Neural cell (in vitro differentiated cells): ENCODE measurements around the gene KCNK6. TPM values are rescaled to one million over a fixed set of nuclear protein-coding genes. Genes with fewer than 3 reads are reported as not detected.

Experiments
- H2AFZ ChIP-seq: fragments of 200-600, 300-800 bp; sonication (generic), shearing (Covaris generic); 2 replicates; pipeline ENCODE4 v1.6.0; 2014; ENCODE audit warnings: low read depth, mild to moderate bottlenecking, antibody characterized with exemption, low read length, moderate library complexity
- H3F3A ChIP-seq: fragments of 200-600 bp; shearing (Covaris generic); 2 replicates; pipeline ENCODE4 v1.6.1; 2016; ENCODE audit warnings: mild to moderate bottlenecking, moderate library complexity, mixed read lengths, antibody characterized with exemption, low read length; ENCODE audit not compliant: insufficient read depth, poor library complexity, severe bottlenecking
- H3K27ac ChIP-seq: fragments of 200-600, 300-800 bp; sonication (generic), shearing (Covaris generic); 2 replicates; pipeline ENCODE4 v1.5.1; 2014; ENCODE audit warnings: mild to moderate bottlenecking, low read length, moderate library complexity
- H3K27me3 ChIP-seq: fragments of 300-800, 200-600 bp; sonication (generic), shearing (Covaris generic); 2 replicates; pipeline ENCODE4 v1.6.0; 2014; ENCODE audit warnings: mild to moderate bottlenecking, low read depth, low read length, moderate library complexity; ENCODE audit not compliant: insufficient read depth
- H3K36me3 ChIP-seq: fragments of 300-800, 200-600 bp; sonication (generic), shearing (Covaris generic); 2 replicates; pipeline ENCODE4 v1.5.1; 2014; ENCODE audit warnings: mild to moderate bottlenecking, antibody characterized with exemption, low read length, moderate library complexity; ENCODE audit not compliant: insufficient read depth
- H3K4me2 ChIP-seq: fragments of 300-800, 200-600 bp; sonication (generic), shearing (Covaris generic); 2 replicates; pipeline ENCODE4 v1.6.0; 2014; ENCODE audit warnings: mild to moderate bottlenecking, low read length
- H3K4me3 ChIP-seq: fragments of 300-800, 200-600 bp; sonication (generic), shearing (Covaris generic); 2 replicates; pipeline ENCODE4 v1.5.1; 2014; ENCODE audit warnings: mild to moderate bottlenecking, low read length, moderate library complexity
- H3K79me2 ChIP-seq: fragments of 200-600 bp; shearing (Covaris generic); replicated peaks from 2 replicates; pipeline ENCODE4 v1.6.0; 2014; ENCODE audit warnings: mild to moderate bottlenecking, low read length, moderate library complexity; ENCODE audit not compliant: insufficient read depth
- H3K9ac ChIP-seq: fragments of 300-800, 200-600 bp; sonication (generic), shearing (Covaris generic); 2 replicates; pipeline ENCODE4 v1.6.1; 2016; ENCODE audit warnings: mild to moderate bottlenecking, low read length, mixed read lengths
- H3K9me2 ChIP-seq: fragments of 200-600 bp; shearing (Covaris generic); 2 replicates; pipeline ENCODE4 v1.6.1; 2016; ENCODE audit warnings: mild to moderate bottlenecking, low read length, mixed read lengths; ENCODE audit not compliant: insufficient read depth
- H3K9me3 ChIP-seq: fragments of 200-600, 300-800 bp; sonication (generic), shearing (Covaris generic); 2 replicates; pipeline ENCODE4 v1.6.1; 2016; ENCODE audit warnings: mild to moderate bottlenecking, mixed run types, low read length, moderate library complexity, mixed read lengths
- H4K20me1 ChIP-seq: fragments of 200-600 bp; shearing (Covaris generic); 2 replicates; pipeline ENCODE4 v1.6.1; 2016; ENCODE audit warnings: mild to moderate bottlenecking, mixed run types; ENCODE audit not compliant: insufficient read depth
- CTCF ChIP-seq: fragments of 450-650 bp; IDR thresholded peaks from 2 replicates; pipeline ENCODE4 v1.5.1; 2014; ENCODE audit warnings: antibody characterized with exemption, mild to moderate bottlenecking, moderate library complexity; ENCODE audit not compliant: poor library complexity, severe bottlenecking
- EP300 ChIP-seq: fragments of 450-650 bp; conservative IDR thresholded peaks from 2 replicates; pipeline ENCODE4 v1.6.1; 2014; ENCODE audit warnings: antibody characterized with exemption, mild to moderate bottlenecking, moderate library complexity; ENCODE audit not compliant: poor library complexity, severe bottlenecking
- EZH2 ChIP-seq: fragments of 200-600, 300-800 bp; shearing (Covaris generic), sonication (generic); IDR thresholded peaks from 2 replicates; pipeline ENCODE4 v1.6.1; 2014; ENCODE audit warnings: antibody characterized with exemption, low read length, borderline replicate concordance, mild to moderate bottlenecking; ENCODE audit not compliant: insufficient read depth, poor library complexity, severe bottlenecking
- MXI1 ChIP-seq: fragments of 450-650 bp; conservative IDR thresholded peaks from 2 replicates; pipeline ENCODE4 v1.6.1; 2014; ENCODE audit warnings: antibody characterized with exemption, mild to moderate bottlenecking; ENCODE audit not compliant: poor library complexity, severe bottlenecking
- POLR2AphosphoS5 ChIP-seq: IDR thresholded peaks from 2 replicates; pipeline ENCODE4 v1.6.1; 2012
- RAD21 ChIP-seq: fragments of 450-650 bp; conservative IDR thresholded peaks from 2 replicates; pipeline ENCODE4 v1.6.1; 2014; ENCODE audit warnings: antibody characterized with exemption, mild to moderate bottlenecking, moderate library complexity
- REST ChIP-seq: IDR thresholded peaks from 2 replicates; pipeline ENCODE4 v1.6.1; 2012; ENCODE audit warnings: borderline replicate concordance
- SMC3 ChIP-seq: fragments of 450-650 bp; conservative IDR thresholded peaks from 2 replicates; pipeline ENCODE4 v1.6.1; 2014; ENCODE audit warnings: antibody characterized with exemption, mild to moderate bottlenecking, moderate library complexity; ENCODE audit not compliant: poor library complexity
- TAF1 ChIP-seq: IDR thresholded peaks from 2 replicates; pipeline ENCODE4 v1.6.1; 2012; ENCODE audit warnings: low read depth
- polyA plus RNA-seq: library from polyadenylated mRNA; depleted of rRNA; stranded (reverse); fragments of >200 nt; gene quantifications from 2 replicates; pipeline ENCODE4 v1.2.3, GENCODE V29; 2014

KCNK6 gene
- polyA plus RNA-seq, 1 donor from 2014 or later, result not detected

- H2AFZ ChIP-seq, result no peak overlapping the region
- H3K4me3 ChIP-seq, result no peak overlapping the region
- H3K79me2 ChIP-seq, result no peaks in the 10 kb centered on the region
- TF ChIP-seq TAF1, result no peak
- TF ChIP-seq POLR2AphosphoS5, result no peak
- no peak for TF ChIP-seq RAD21
- H4K20me1 ChIP-seq, result no peaks in the 10 kb centered on the region
- no peak overlapping the region for H3K9ac ChIP-seq
- H3K9me2 ChIP-seq, result no peaks in the 10 kb centered on the region
- no peak overlapping the region for H3K4me2 ChIP-seq
- no peaks in the 10 kb centered on the region for H3K36me3 ChIP-seq
- H3K27me3 ChIP-seq, result no peaks in the 10 kb centered on the region
- H3K27ac ChIP-seq, result no peak overlapping the region
- H3F3A ChIP-seq, result no peaks in the 10 kb centered on the region
- H3K9me3 ChIP-seq, result no peaks in the 10 kb centered on the region
Observed at GRCh38 chr19:38298821-38299680, 20.6 kb upstream of the KCNK6 start.

- Histone ChIP-seq H3K27ac (no peak within 1 kb of the TSS), H2AFZ (no peak within 1 kb of the TSS), H3K4me2 (no peak within 1 kb of the TSS)
Observed at GRCh38 chr19:38303517-38304351, 15.9 kb upstream of the KCNK6 start, which contains the start of gene C19orf33. TSS of gene C19orf33 (plus strand) at chr19:38304251. CDS start at chr19:38304262, 11 bp downstream.

More at GRCh38 chr19:38303517-38304351, 15.9 kb upstream of the KCNK6 start, which contains the start of gene C19orf33:
- Histone ChIP-seq H3K9me2 (no peaks in the 10 kb centered on the region), H3K9me3 (no peaks in the 10 kb centered on the region), H3K27me3 (no peaks in the 10 kb centered on the region), H3K4me3 (no peak within 1 kb of the TSS), H3F3A (no peaks in the 10 kb centered on the region), H3K79me2 (no peaks in the 10 kb centered on the region), H3K9ac (no peak within 1 kb of the TSS), H3K36me3 (no peaks in the 10 kb centered on the region), H4K20me1 (no peaks in the 10 kb centered on the region)
- TF ChIP-seq TAF1 (no peak), REST (no peak), RAD21 (no peak), SMC3 (no peak), EP300 (no peak), MXI1 (no peak), CTCF (no peak), POLR2AphosphoS5 (no peak), EZH2 (no peak)
